Measurements from ENCODE around the gene MYO18A. TPM values are rescaled to one million over a fixed set of nuclear protein-coding genes. Genes with fewer than 3 reads are reported as not detected.

MYO18A gene
- total and polyA plus RNA-seq, 10 of the 15 experiments (the other 5 are each of a cell fraction or from before 2014, with no cell fraction given) = 2.9 to 66.0 (median 24.5) TPM

- no peak for TF ChIP-seq MLLT1 (IDR thresholded peaks at IDR 0.05)
- peak; percentile 73 for TF ChIP-seq GATAD2B (conservative IDR thresholded peaks at IDR 0.05; ENCODE audit: low read depth)
- TF ChIP-seq TARDBP (IDR thresholded peaks at IDR 0.05; ENCODE audit: borderline replicate concordance) = no peak; the same call in 1 of the 2 replicates
- TF ChIP-seq GABPA (IDR thresholded peaks at IDR 0.05; ENCODE audit: low read depth) = no peak
- TF ChIP-seq, protein P1, sequence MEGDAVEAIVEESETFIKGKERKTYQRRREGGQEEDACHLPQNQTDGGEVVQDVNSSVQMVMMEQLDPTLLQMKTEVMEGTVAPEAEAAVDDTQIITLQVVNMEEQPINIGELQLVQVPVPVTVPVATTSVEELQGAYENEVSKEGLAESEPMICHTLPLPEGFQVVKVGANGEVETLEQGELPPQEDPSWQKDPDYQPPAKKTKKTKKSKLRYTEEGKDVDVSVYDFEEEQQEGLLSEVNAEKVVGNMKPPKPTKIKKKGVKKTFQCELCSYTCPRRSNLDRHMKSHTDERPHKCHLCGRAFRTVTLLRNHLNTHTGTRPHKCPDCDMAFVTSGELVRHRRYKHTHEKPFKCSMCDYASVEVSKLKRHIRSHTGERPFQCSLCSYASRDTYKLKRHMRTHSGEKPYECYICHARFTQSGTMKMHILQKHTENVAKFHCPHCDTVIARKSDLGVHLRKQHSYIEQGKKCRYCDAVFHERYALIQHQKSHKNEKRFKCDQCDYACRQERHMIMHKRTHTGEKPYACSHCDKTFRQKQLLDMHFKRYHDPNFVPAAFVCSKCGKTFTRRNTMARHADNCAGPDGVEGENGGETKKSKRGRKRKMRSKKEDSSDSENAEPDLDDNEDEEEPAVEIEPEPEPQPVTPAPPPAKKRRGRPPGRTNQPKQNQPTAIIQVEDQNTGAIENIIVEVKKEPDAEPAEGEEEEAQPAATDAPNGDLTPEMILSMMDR (IDR thresholded peaks at IDR 0.05 in 2 of 3, conservative IDR thresholded peaks at IDR 0.05 in 1 of 3; ENCODE audit: control insufficient read depth in 2 of 3, extremely low read depth in 1 of 3, insufficient read depth in 1 of 3, low read depth in 3 of 3, low read length in 3 of 3) = peak; percentile 87 to 98 (median 89); a peak in 5 of 6 replicates
- no peak for TF ChIP-seq NR2C2 (IDR thresholded peaks at IDR 0.05; ENCODE audit: borderline replicate concordance, control insufficient read depth, insufficient read length, low read depth)
- TF ChIP-seq, protein P2, sequence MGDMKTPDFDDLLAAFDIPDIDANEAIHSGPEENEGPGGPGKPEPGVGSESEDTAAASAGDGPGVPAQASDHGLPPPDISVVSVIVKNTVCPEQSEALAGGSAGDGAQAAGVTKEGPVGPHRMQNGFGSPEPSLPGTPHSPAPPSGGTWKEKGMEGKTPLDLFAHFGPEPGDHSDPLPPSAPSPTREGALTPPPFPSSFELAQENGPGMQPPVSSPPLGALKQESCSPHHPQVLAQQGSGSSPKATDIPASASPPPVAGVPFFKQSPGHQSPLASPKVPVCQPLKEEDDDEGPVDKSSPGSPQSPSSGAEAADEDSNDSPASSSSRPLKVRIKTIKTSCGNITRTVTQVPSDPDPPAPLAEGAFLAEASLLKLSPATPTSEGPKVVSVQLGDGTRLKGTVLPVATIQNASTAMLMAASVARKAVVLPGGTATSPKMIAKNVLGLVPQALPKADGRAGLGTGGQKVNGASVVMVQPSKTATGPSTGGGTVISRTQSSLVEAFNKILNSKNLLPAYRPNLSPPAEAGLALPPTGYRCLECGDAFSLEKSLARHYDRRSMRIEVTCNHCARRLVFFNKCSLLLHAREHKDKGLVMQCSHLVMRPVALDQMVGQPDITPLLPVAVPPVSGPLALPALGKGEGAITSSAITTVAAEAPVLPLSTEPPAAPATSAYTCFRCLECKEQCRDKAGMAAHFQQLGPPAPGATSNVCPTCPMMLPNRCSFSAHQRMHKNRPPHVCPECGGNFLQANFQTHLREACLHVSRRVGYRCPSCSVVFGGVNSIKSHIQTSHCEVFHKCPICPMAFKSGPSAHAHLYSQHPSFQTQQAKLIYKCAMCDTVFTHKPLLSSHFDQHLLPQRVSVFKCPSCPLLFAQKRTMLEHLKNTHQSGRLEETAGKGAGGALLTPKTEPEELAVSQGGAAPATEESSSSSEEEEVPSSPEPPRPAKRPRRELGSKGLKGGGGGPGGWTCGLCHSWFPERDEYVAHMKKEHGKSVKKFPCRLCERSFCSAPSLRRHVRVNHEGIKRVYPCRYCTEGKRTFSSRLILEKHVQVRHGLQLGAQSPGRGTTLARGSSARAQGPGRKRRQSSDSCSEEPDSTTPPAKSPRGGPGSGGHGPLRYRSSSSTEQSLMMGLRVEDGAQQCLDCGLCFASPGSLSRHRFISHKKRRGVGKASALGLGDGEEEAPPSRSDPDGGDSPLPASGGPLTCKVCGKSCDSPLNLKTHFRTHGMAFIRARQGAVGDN (IDR thresholded peaks at IDR 0.05) = peak; percentile 79
- no peak for TF ChIP-seq ZNF622 (IDR thresholded peaks at IDR 0.05)
- peak; percentile 81 for TF ChIP-seq LARP7 (IDR thresholded peaks at IDR 0.05)
- TF ChIP-seq MXI1 (IDR thresholded peaks at IDR 0.05; ENCODE audit: low read depth, low read length) = peak; percentile 60
- peak; percentile 28; the same call in 1 of the 2 replicates for TF ChIP-seq MAX (IDR thresholded peaks at IDR 0.05; ENCODE audit: low read depth, low read length)
- no peak for TF ChIP-seq YBX1 (IDR thresholded peaks at IDR 0.05)
- TF ChIP-seq ZNF207 (IDR thresholded peaks at IDR 0.05; ENCODE audit: borderline replicate concordance) = peak; percentile 71; the same call in 1 of the 2 replicates
- TF ChIP-seq SMC3 (IDR thresholded peaks at IDR 0.05; ENCODE audit: borderline replicate concordance, low read length) = peak; percentile 68; the same call in 1 of the 2 replicates
- 0 out of 4 replicates have a peak, but pooled peaks of 1 of the 2 experiments have one; percentile 51 for TF ChIP-seq SRF (IDR thresholded peaks at IDR 0.05; ENCODE audit: low read depth in 2 of 2, low read length in 2 of 2)
- peak; percentile 46; the same call in 1 of the 2 replicates for TF ChIP-seq ZNF217 (IDR thresholded peaks at IDR 0.05)
- TF ChIP-seq, protein P3, sequence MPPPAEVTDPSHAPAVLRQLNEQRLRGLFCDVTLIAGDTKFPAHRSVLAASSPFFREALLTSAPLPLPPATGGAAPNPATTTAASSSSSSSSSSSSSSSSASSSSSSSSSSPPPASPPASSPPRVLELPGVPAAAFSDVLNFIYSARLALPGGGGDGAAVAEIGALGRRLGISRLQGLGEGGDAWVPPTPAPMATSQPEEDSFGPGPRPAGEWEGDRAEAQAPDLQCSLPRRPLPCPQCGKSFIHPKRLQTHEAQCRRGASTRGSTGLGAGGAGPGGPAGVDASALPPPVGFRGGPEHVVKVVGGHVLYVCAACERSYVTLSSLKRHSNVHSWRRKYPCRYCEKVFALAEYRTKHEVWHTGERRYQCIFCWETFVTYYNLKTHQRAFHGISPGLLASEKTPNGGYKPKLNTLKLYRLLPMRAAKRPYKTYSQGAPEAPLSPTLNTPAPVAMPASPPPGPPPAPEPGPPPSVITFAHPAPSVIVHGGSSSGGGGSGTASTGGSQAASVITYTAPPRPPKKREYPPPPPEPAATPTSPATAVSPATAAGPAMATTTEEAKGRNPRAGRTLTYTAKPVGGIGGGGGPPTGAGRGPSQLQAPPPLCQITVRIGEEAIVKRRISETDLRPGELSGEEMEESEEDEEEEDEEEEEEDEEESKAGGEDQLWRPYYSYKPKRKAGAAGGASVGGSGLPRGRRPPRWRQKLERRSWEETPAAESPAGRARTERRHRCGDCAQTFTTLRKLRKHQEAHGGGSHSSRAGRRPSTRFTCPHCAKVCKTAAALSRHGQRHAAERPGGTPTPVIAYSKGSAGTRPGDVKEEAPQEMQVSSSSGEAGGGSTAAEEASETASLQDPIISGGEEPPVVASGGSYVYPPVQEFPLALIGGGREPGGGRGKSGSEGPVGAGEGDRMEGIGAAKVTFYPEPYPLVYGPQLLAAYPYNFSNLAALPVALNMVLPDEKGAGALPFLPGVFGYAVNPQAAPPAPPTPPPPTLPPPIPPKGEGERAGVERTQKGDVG (CRISPR knock-in tag; IDR thresholded peaks at IDR 0.05) = no peak
Observed at GRCh38 chr17:29180034-29180787, at the start of gene MYO18A (continued).

All from GM12878 (cell line).